ENCODE results near the gene MTF2. TPM values are rescaled to one million over a fixed set of nuclear protein-coding genes. Genes with fewer than 3 reads are reported as not detected.

Gene MTF2
- total and polyA plus RNA-seq, 9 of the 15 experiments (the other 6 are each of a cell fraction or from before 2014, with no cell fraction given) = 29.3 to 124 (median 57.7) TPM

DNA sequence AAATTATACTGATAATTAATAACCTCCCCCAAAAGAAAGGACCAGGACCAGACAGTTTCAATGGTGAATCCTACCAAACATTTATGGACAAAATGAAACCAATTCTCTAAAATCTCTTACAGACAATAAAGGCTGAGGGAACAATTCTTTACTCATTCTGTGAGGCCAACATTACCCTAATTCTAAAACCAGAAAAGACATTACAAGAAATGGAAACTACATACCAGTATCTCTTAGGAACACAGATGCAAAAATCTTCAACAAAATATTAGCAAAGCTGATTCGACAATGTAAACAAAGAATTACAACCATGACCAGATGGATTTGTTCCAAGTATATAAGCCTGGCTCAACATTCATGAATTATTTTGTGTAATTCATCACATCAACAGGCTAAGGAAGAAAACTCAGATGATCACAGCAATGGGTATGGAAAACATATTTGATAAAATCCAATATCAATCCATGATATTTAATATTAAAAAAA lies 92.5 kb downstream of the MTF2 start:
- Histone ChIP-seq H3K9ac (ENCODE audit: insufficient read depth in 1 of 2, low read depth in 2 of 2, low read length in 2 of 2) (no peak overlapping the region), H3K4me3 (no peak overlapping the region), H3K4me2 (ENCODE audit: insufficient read depth, low read length) (no peak overlapping the region), H4K20me1 (replicated peaks; ENCODE audit: control insufficient read depth, insufficient read depth, low read length) (no peaks in the 10 kb centered on the region), H3K27me3 (ENCODE audit: control insufficient read depth in 2 of 2, insufficient read depth in 2 of 2, low read length in 2 of 2) (no peaks in the 10 kb centered on the region), H3K4me1 (replicated peaks in 1 of 2; ENCODE audit: control insufficient read depth in 2 of 2, insufficient read depth in 2 of 2, low read length in 2 of 2) (peaks cover 1 to 3% of the 10 kb centered on the region in 2 experiments; a peak in 2 of 5 replicates), H3K27ac (ENCODE audit: extremely low read depth, low read depth, low read length) (no peak overlapping the region), H3K9me3 (replicated peaks; ENCODE audit: control insufficient read depth, insufficient read depth, low read depth, low read length) (no peaks in the 10 kb centered on the region; the same call in 1 of the 2 replicates), H3K9me1 (ENCODE audit: control insufficient read depth, insufficient read depth, low read length) (no peaks in the 10 kb centered on the region), H3K36me3 (ENCODE audit: control insufficient read depth, insufficient read depth, low read length) (peaks cover 40% of the 10 kb centered on the region), H3K79me2 (ENCODE audit: control insufficient read depth, insufficient read depth, low read length) (peaks cover 98% of the 10 kb centered on the region), H2AFZ (ENCODE audit: low read depth, low read length) (no peak overlapping the region)
- POLR2A ChIA-PET = interaction anchor here (1.1 kb wide), 1 partner anchor 18 kb away, joined by 3 read pairs; no protein-coding TSS in a partner anchor
- intact Hi-C loops (cut with micrococcal nuclease) = no loop called here
- CTCF ChIA-PET (ENCODE audit: low intra/inter-chr PET ratio) = no interaction called here
- FAIRE-seq (no peak), DNase-seq (ENCODE audit: extremely low read depth in 1 of 4, low spot score in 3 of 4) (no peak), ATAC-seq (no peak)
- BruUV-seq (replicated peaks) = no TSS peak
- 92% methylated on average over 1 of the region's 1 CpG for WGBS (ENCODE audit: insufficient coverage, low coverage, missing lambda C conversion rate)
- in situ Hi-C loops (cut with MboI) = no loop called here
- TF ChIP-seq RHOXF2B (CRISPR knock-in tag; conservative IDR thresholded peaks at IDR 0.05) = no peak
- no peak for TF ChIP-seq ZNF668 (CRISPR knock-in tag; IDR thresholded peaks at IDR 0.05)
- no peak for TF ChIP-seq RUNX1 (IDR thresholded peaks at IDR 0.05; ENCODE audit: low read depth)
- TF ChIP-seq, protein P1, sequence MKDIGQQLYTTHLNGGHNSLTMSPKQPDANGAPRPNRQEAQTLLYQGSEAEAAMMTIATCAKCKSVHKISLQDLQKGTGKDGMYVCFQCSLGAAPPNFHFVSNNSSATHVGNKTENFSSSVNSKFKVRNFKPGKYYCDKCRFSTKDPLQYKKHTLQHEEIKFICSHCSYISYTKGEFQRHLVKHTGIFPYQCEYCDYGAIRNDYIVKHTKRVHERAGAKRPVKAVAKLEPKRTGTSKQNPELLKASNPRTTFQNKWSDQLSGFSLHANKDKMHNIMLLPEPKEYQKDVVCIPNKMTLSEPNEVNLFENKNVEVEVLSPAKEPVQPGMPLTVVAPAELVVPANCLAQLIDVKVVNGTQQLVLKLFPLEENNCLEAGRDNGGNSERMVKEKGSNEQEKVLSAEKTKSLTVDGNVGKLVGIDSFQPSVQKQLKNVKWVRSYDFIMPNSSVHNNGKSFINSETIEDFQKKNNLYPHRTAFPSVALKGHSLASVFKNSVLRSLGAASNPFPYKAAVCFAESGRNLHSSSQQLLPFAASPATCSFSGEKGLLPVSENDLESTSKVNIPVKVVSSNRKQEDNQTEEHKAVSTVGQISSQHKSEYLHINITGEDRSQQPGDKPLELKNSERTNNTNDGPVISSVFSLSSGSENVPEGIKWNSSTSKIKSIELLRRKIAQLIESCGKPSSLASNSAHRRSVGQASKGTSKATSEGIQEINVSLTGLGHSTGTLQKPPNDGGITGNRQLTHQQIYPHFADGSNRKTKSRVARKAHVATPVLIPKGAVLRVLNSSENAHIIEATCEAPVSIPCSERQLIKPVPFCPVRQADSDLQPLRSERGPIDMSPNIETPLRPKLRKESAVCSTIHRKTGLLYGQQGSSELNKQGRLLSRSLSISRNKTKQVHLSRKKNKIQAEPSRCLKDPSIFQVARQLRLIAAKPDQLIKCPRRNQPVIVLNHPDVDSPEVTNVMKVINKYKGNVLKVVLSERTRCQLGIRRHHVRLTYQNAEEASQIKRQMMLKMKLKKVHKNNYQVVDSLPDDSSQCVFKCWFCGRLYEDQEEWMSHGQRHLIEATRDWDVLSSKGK (CRISPR knock-in tag; IDR thresholded peaks at IDR 0.05) = no peak
- no peak for TF ChIP-seq RAD51 (IDR thresholded peaks at IDR 0.05; ENCODE audit: borderline replicate concordance, low read depth)
- no peak for TF ChIP-seq ZNF324 (CRISPR knock-in tag; IDR thresholded peaks at IDR 0.05)
- TF ChIP-seq, protein P2, sequence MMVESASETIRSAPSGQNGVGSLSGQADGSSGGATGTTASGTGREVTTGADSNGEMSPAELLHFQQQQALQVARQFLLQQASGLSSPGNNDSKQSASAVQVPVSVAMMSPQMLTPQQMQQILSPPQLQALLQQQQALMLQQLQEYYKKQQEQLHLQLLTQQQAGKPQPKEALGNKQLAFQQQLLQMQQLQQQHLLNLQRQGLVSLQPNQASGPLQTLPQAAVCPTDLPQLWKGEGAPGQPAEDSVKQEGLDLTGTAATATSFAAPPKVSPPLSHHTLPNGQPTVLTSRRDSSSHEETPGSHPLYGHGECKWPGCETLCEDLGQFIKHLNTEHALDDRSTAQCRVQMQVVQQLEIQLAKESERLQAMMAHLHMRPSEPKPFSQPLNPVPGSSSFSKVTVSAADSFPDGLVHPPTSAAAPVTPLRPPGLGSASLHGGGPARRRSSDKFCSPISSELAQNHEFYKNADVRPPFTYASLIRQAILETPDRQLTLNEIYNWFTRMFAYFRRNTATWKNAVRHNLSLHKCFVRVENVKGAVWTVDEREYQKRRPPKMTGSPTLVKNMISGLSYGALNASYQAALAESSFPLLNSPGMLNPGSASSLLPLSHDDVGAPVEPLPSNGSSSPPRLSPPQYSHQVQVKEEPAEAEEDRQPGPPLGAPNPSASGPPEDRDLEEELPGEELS (CRISPR knock-in tag; IDR thresholded peaks at IDR 0.05; ENCODE audit: borderline replicate concordance) = no peak
- TF ChIP-seq CBX2 (IDR thresholded peaks at IDR 0.05; ENCODE audit: insufficient read depth, low read length, poor library complexity, severe bottlenecking) = no peak
- TF ChIP-seq ZNF77 (CRISPR knock-in tag; IDR thresholded peaks at IDR 0.05) = no peak
- no peak for TF ChIP-seq TEAD4 (IDR thresholded peaks at IDR 0.05; ENCODE audit: low read length)
- TF ChIP-seq TEAD4 (CRISPR knock-in tag; IDR thresholded peaks at IDR 0.05; ENCODE audit: borderline replicate concordance) = no peak

Measured in K562 (cell line).